Naive thymus-derived CD4-positive, alpha-beta T cell (primary cell): ENCODE results near the gene SAT1. TPM values are rescaled to one million over a fixed set of nuclear protein-coding genes. Genes with fewer than 3 reads are reported as not detected.
A peak's percentile ranks its signal among the peaks of the same experiment; 100 is the strongest.
"Not testable (repeated sequence)": the region's sequence is repeated elsewhere in the genome, so short reads cannot be mapped to it uniquely, and the experiment has no call there.

Experiments
- ATAC-seq: fragments of 150-1000 bp; cut with Tn5 transposase; 2 replicates; pipeline ENCODE4 v1.10.0; 2021; ENCODE audit warnings: mild to moderate bottlenecking, moderate library complexity
- CTCF ChIA-PET: fragments of 350-600 bp; sonication (Branson Sonifier 250); formaldehyde crosslinking; loops from one replicate; lab custom pipeline; 2021; ENCODE audit warnings: antibody characterized with exemption; lab: Charles Lee
- POLR2A ChIA-PET: fragments of 350-600 bp; sonication (Branson Sonifier 250); formaldehyde crosslinking; loops from one replicate; lab custom pipeline; 2021; ENCODE audit warnings: antibody characterized with exemption, inconsistent platforms; lab: Charles Lee
- DNase-seq, 9 donors: peaks; one replicate each; pipeline versions ENCODE4 v3.0.0 to v3.0.0-alpha.2; 2020 to 2022; ENCODE audit warnings: mixed read lengths in 1 of 9
- H3K27ac ChIP-seq: one replicate; pipeline ENCODE4 v1.7.0; 2013; ENCODE audit warnings: mild to moderate bottlenecking, low read depth, low read length, moderate library complexity
- H3K27me3 ChIP-seq, 2 donors: one replicate each; pipeline ENCODE4 v1.7.0; 2013; ENCODE audit warnings: low read length in 2 of 2, mild to moderate bottlenecking in 2 of 2, moderate library complexity in 2 of 2; ENCODE audit not compliant: control insufficient read depth in 2 of 2, insufficient read depth in 2 of 2
- H3K36me3 ChIP-seq, 3 experiments: 1 replicate in 2 of 3; 2 replicates in 1 of 3; pipeline ENCODE4 v1.7.0; 2013; ENCODE audit warnings: low read length in 3 of 3, mild to moderate bottlenecking in 3 of 3, moderate library complexity in 1 of 3; ENCODE audit not compliant: insufficient read depth in 3 of 3, control insufficient read depth in 2 of 3
- H3K4me1 ChIP-seq, 2 donors: one replicate each; pipeline ENCODE4 v1.7.0; 2013; ENCODE audit warnings: low read length in 2 of 2, mild to moderate bottlenecking in 2 of 2, moderate library complexity in 1 of 2; ENCODE audit not compliant: control insufficient read depth in 2 of 2, insufficient read depth in 2 of 2
- H3K4me3 ChIP-seq: 2 replicates; pipeline ENCODE4 v1.7.0; 2013; ENCODE audit warnings: mild to moderate bottlenecking, low read length
- H3K9me3 ChIP-seq, 3 experiments: 1 replicate in 2 of 3; 2 replicates in 1 of 3; pipeline ENCODE4 v1.7.0; 2013; ENCODE audit warnings: low read length in 3 of 3; ENCODE audit not compliant: control insufficient read depth in 2 of 3
- H3K27ac Mint-ChIP-seq, 9 donors: one replicate each; pipeline ENCODE4 v1.8.0; 2020 to 2022; ENCODE audit warnings: mixed read lengths in 9 of 9, mild to moderate bottlenecking in 8 of 9, moderate library complexity in 5 of 9, inconsistent platforms in 2 of 9
- H3K27me3 Mint-ChIP-seq, 5 donors: one replicate each; pipeline ENCODE4 v1.8.0; 2021 to 2022; ENCODE audit warnings: mixed read lengths in 5 of 5, mild to moderate bottlenecking in 1 of 5
- H3K36me3 Mint-ChIP-seq, 5 donors: one replicate each; pipeline ENCODE4 v1.8.0; 2020 to 2022; ENCODE audit warnings: mixed read lengths in 5 of 5, mild to moderate bottlenecking in 3 of 5, inconsistent platforms in 1 of 5
- H3K4me1 Mint-ChIP-seq, 7 donors: one replicate each; pipeline ENCODE4 v1.8.0; 2020 to 2022; ENCODE audit warnings: mixed read lengths in 7 of 7, mild to moderate bottlenecking in 3 of 7, inconsistent platforms in 1 of 7
- H3K4me3 Mint-ChIP-seq, 10 donors: one replicate each; pipeline ENCODE4 v1.8.0; 2020 to 2022; ENCODE audit warnings: mild to moderate bottlenecking in 10 of 10, mixed read lengths in 10 of 10, moderate library complexity in 6 of 10, inconsistent platforms in 2 of 10
- H3K9me3 Mint-ChIP-seq, 11 donors: one replicate each; pipeline ENCODE4 v1.8.0; 2020 to 2022; ENCODE audit warnings: mixed read lengths in 11 of 11, mild to moderate bottlenecking in 4 of 11, inconsistent platforms in 1 of 11, moderate library complexity in 1 of 11
- intact Hi-C, 2 donors: fragments of 100-400 bp; cut with micrococcal nuclease; formaldehyde crosslinking; loops; one replicate each; pipeline ENCODE4 v1.15.1; 2023
- polyA plus RNA-seq, 2 donors: library from polyadenylated mRNA; unstranded; fragments of 300-500 nt; fragmentation: Illumina TruSeq; gene quantifications; one replicate each; pipeline ENCODE4 v1.2.3, GENCODE V29; 2021
- total RNA-seq, 6 experiments: library from RNA in 5 of 6; stranded (reverse) in 5 of 6; gene quantifications; 1 replicate in 5 of 6; 2 replicates in 1 of 6; pipeline ENCODE4 v1.2.3 and lab custom pipeline; 2021 to 2026

Gene SAT1
- total and polyA plus RNA-seq, 7 experiments from 2014 or later: 67.9 to 1,059 (median 124) TPM

DNA sequence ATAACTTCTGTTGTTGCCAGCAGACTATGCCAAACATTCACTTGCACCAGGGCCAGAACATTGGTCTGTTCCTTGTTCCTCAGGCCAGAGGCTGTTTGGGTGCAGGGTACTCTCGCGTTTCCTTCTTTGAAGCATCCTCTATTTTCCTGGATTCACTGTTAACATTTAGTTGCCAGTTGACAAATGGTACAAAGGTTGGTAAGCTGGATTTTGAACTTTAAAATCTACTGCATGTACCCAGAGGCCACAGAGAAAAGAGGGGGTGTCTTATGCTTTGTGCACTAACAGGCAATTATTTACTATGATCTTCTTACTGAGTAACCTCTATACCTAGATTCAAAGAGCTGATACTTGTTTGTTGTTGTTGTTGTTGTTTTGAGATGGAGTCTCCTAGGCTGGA, 12.8 kb upstream of the SAT1 start:
- peak overlapping the region in 2 of 9 donors; percentile 46 to 62 for H3K27ac Mint-ChIP-seq
- DNase-seq: no peak
- intact Hi-C loops: no loop called here

DNA sequence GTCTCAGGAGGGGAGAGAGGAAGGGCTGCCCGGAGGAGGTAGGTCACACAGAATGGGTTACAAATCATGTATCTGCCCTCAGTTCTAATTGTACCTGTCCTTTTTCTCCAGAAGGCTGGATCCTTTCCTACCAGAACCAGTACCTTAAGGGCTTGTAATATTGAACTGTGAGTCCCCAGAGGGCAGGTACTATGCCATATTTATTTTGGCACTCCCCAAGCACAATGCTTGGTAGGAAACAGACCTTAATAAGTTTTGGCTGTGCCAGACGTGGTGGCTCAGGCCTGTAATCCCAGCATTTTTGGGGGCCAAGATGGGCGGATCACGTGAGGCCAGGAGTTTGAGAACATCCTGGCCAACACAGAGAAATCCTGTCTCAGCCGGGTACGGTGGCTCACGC, 11.9 kb upstream of the SAT1 start:
- Mint-ChIP-seq H3K27ac (peak overlapping the region in 1 of 9 donors; percentile 67), H3K4me1 (peaks cover 0 to 15% (median 9%) of the 10 kb centered on the region in 7 donors)
- H3K9me3 Mint-ChIP-seq, H3K4me3 ChIP-seq, H3K36me3 ChIP-seq, H3K9me3 ChIP-seq, CTCF ChIA-PET, H3K4me1 ChIP-seq, H3K27ac ChIP-seq, intact Hi-C loops, H3K4me3 Mint-ChIP-seq, H3K27me3 Mint-ChIP-seq, DNase-seq, H3K36me3 Mint-ChIP-seq, H3K27me3 ChIP-seq, ATAC-seq: not testable (repeated sequence)
- POLR2A ChIA-PET: interaction anchor here (1.7 kb wide), 1 partner anchor 12 kb away, joined by 5 read pairs; the partner anchor contains the start of gene SAT1

More for the DNA sequence above, 12.8 kb upstream of the SAT1 start:
- Mint-ChIP-seq H3K27me3 (no peaks in the 10 kb centered on the region), H3K36me3 (peaks cover 0 to 5% (median 0%) of the 10 kb centered on the region in 5 donors), H3K4me1 (peaks cover 0 to 15% (median 9%) of the 10 kb centered on the region in 7 donors), H3K9me3 (peaks cover 0 to 1% (median 0%) of the 10 kb centered on the region in 11 donors), H3K4me3 (no peak overlapping the region)
- H3K9me3 ChIP-seq: no peaks in the 10 kb centered on the region
- no peaks in the 10 kb centered on the region for H3K27me3 ChIP-seq
- ChIA-PET POLR2A (interaction anchor here (1.7 kb wide), 1 partner anchor 13 kb away, joined by 5 read pairs; the partner anchor contains the start of gene SAT1), CTCF (no interaction called here)
- H3K4me3 ChIP-seq: no peak overlapping the region
- H3K27ac ChIP-seq: no peak overlapping the region
- ATAC-seq: no peak
- H3K4me1 ChIP-seq: peaks cover 0 to 6% of the 10 kb centered on the region in 2 donors
- no peaks in the 10 kb centered on the region for H3K36me3 ChIP-seq

DNA sequence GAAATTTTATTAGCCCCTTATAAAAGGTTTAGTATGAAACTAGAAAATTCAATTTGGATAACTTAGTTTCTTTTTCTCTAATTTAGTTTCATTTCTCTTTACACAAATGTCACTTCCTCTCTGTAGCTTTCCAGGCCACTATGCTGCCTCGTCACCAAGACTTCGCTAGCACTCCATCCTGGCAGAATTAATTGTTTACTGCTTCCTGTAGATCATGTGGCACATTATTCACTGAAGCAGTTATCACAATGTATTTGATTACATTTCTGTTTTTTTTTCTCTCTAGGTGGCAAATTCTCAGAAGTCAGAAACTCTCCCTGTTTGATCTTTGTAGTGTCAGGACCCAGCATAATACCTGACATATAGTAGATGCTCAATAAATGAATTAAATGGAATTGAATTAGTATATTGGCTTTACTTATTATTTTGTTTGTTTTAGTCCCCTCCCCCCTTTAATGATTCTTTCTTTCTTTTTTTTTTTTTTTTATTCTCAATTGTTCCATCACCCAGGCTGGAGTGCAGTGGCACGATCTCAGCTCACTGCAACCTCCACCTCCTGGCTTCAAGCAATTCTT, 9.3 kb upstream of the SAT1 start:
- H3K9me3 ChIP-seq: no peaks in the 10 kb centered on the region
- no peak overlapping the region for H3K4me3 ChIP-seq
- Mint-ChIP-seq H3K9me3 (peaks cover 0 to 1% (median 0%) of the 10 kb centered on the region in 11 donors), H3K36me3 (peaks cover 0 to 2% (median 0%) of the 10 kb centered on the region in 5 donors), H3K4me3 (peak overlapping the region; percentile 36 to 81 (median 71)), H3K27me3 (no peaks in the 10 kb centered on the region), H3K27ac (peak overlapping the region; percentile 92 to 98 (median 94)), H3K4me1 (peaks cover 0 to 15% (median 9%) of the 10 kb centered on the region in 7 donors)
- DNase-seq: peak in 7 of 9 donors; percentile 21 to 72 (median 64)
- intact Hi-C loops: loop anchor here (1.0 to 2.0 kb wide), 5 partner anchors 8 to 107 kb away; partner anchors contain the start of genes ACOT9 (in 1 of the 2) and PRDX4 (in 1 of the 2)
- peak; percentile 100 for ATAC-seq
- no peaks in the 10 kb centered on the region for H3K27me3 ChIP-seq
- H3K4me1 ChIP-seq: peaks cover 0 to 6% of the 10 kb centered on the region in 2 donors
- peak overlapping the region; percentile 71 for H3K27ac ChIP-seq
- ChIA-PET CTCF (interaction anchor here (1.4 kb wide), 1 partner anchor 9 kb away, joined by 7 read pairs; the partner anchor contains the start of gene SAT1), POLR2A (interaction anchor here (0.7 to 3.0 kb wide), 4 partner anchors 10 to 282 kb away, joined by 3 to 24 read pairs (median 4); partner anchors contain the start of genes EIF2S3 and SAT1)
- no peaks in the 10 kb centered on the region for H3K36me3 ChIP-seq

DNA sequence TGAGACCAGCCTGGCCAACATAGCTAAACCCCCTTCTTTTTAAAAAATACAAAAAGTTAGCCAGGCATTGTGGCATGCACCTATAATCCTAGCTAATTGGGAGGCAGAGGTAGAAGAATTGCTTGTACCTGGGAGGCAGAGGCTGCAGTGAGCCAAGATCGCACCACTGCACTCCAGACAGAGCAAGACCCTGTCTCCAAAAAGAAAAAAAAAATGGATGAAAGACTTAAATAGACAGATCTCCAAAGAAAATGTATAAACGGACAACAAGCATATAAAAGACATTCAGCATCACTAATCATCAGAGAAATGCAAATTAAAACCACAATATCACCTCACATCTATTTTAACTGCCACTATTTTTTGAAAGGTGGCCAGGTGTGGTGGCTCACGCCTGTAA, 6.6 kb upstream of the SAT1 start:
- CTCF ChIA-PET: no interaction called here

DNA sequence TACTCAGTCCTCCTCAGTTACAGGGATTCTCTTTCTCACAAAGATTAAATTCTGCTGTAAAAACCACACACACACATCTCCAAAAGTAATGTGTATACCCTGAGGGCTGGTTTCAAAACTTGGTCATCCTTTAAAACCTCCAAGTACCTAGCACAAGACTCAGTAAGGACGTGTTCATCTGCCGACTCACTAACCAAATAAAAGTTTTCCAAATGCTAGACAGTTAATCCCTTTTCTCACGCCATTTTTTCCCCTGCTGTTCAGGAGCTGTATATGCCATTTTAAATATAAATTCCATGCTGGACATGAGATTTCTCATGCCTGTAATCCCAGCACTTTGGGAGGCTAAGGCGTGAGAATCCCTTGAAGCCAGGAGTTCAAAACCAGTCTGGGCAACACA, 3.9 kb upstream of the SAT1 start:
- ChIA-PET POLR2A (no interaction called here), CTCF (no interaction called here)
- no peaks in the 10 kb centered on the region for H3K27me3 Mint-ChIP-seq
- Histone ChIP-seq H3K9me3 (no peaks in the 10 kb centered on the region), H3K27me3 (no peaks in the 10 kb centered on the region), H3K4me3 (no peak overlapping the region), H3K27ac (no peak overlapping the region), H3K36me3 (no peaks in the 10 kb centered on the region), H3K4me1 (peaks cover 7 to 8% of the 10 kb centered on the region in 2 donors)
- H3K4me3 Mint-ChIP-seq: no peak overlapping the region
- intact Hi-C loops: no loop called here
- peaks cover 0 to 3% (median 0%) of the 10 kb centered on the region in 11 donors for H3K9me3 Mint-ChIP-seq
- ATAC-seq (no peak), DNase-seq (no peak)
- H3K36me3 Mint-ChIP-seq: peaks cover 0 to 4% (median 3%) of the 10 kb centered on the region in 5 donors
- peaks cover 7 to 22% (median 19%) of the 10 kb centered on the region in 7 donors for H3K4me1 Mint-ChIP-seq
- peak overlapping the region in 1 of 9 donors; percentile 23 for H3K27ac Mint-ChIP-seq

More for the DNA sequence above, 6.6 kb upstream of the SAT1 start:
- H3K27ac ChIP-seq: no peak overlapping the region
- no peaks in the 10 kb centered on the region for H3K36me3 ChIP-seq
- Mint-ChIP-seq H3K4me1 (peaks cover 0 to 19% (median 12%) of the 10 kb centered on the region in 7 donors), H3K27me3 (no peaks in the 10 kb centered on the region), H3K9me3 (peaks cover 0 to 2% (median 0%) of the 10 kb centered on the region in 11 donors), H3K27ac (no peak overlapping the region), H3K36me3 (peaks cover 0 to 2% (median 0%) of the 10 kb centered on the region in 5 donors), H3K4me3 (no peak overlapping the region)
- POLR2A ChIA-PET: no interaction called here
- DNase-seq (no peak), ATAC-seq (no peak)
- no peaks in the 10 kb centered on the region for H3K9me3 ChIP-seq
- H3K4me3 ChIP-seq: no peak overlapping the region
- intact Hi-C loops: no loop called here
- H3K27me3 ChIP-seq: no peaks in the 10 kb centered on the region
- peaks cover 0 to 6% of the 10 kb centered on the region in 2 donors for H3K4me1 ChIP-seq

DNA sequence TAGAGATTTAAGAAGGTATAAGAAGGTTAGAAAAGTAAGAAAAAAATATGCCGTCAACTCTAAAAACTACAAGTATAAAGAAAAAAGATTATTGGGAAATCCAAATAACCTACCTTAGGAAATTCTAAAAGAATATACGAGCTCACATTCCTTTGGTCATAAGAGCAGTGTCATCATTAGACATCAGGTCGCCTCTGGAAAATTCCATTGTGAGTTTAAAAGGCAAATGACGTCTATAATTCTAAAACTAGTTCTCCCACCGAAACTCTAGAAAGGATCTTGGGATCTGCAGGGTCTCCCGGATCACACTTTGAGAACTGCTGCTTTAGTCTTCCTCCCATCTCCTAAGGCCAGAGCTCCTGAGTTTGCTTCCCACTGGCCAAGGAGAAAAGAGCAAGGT, 518 bp upstream of the SAT1 start:
- H3K27ac Mint-ChIP-seq: peak overlapping the region; percentile 91 to 99 (median 97)
- no peaks in the 10 kb centered on the region for H3K27me3 ChIP-seq
- peaks cover 5 to 15% (median 5%) of the 10 kb centered on the region in 3 experiments for H3K36me3 ChIP-seq
- H3K9me3 ChIP-seq: no peaks in the 10 kb centered on the region
- intact Hi-C loops: loop anchor here (1.0 to 10.0 kb wide), 13 partner anchors 40 to 1948 kb away; partner anchors contain the start of genes PRDX4 (in 2 of the 2), ACOT9 (in 1 of the 2), MBTPS2 (in 1 of the 2) and PDK3 (in 1 of the 2)
- H3K4me1 Mint-ChIP-seq: peaks cover 14 to 41% (median 35%) of the 10 kb centered on the region in 7 donors
- CTCF ChIA-PET: interaction anchor here (0.6 to 3.0 kb wide), 5 partner anchors 9 to 381 kb away, joined by 3 to 15 read pairs (median 3); no protein-coding TSS in a partner anchor
- H3K4me3 Mint-ChIP-seq: peak overlapping the region; percentile 84 to 98 (median 95)
- H3K9me3 Mint-ChIP-seq: peaks cover 0 to 3% (median 0%) of the 10 kb centered on the region in 11 donors
- POLR2A ChIA-PET: interaction anchor here (0.7 to 3.2 kb wide), 13 partner anchors 9 to 367 kb away, joined by 3 to 24 read pairs (median 5); partner anchors contain the start of genes APOO, CXorf58, EIF2S3 and KLHL15
- peaks cover 13 to 17% of the 10 kb centered on the region in 2 donors for H3K4me1 ChIP-seq
- H3K36me3 Mint-ChIP-seq: peaks cover 6 to 24% (median 19%) of the 10 kb centered on the region in 5 donors
- DNase-seq (no peak), ATAC-seq (no peak)
- H3K27me3 Mint-ChIP-seq: no peaks in the 10 kb centered on the region
- H3K27ac ChIP-seq: peak overlapping the region; percentile 67
- H3K4me3 ChIP-seq: peak overlapping the region; percentile 37
